Measurements from ENCODE around the gene OGFOD2. TPM values are rescaled to one million over a fixed set of nuclear protein-coding genes. Genes with fewer than 3 reads are reported as not detected.
"Not testable (repeated sequence)": the region's sequence is repeated elsewhere in the genome, so short reads cannot be mapped to it uniquely, and the experiment has no call there.

Gene OGFOD2
- total RNA-seq, result 12.8 TPM

GRCh38 chr12:122974892-122975789 lies at the start of gene OGFOD2:
Gene OGFOD2, plus strand, starts transcription at chr12:122975244. Its CDS starts 8 bp downstream, at chr12:122975252.
- intact Hi-C loops (cut with DNase I), result no loop called here
- ATAC-seq (peak; percentile 97), DNase-seq (ENCODE audit: low spot score) (peak; percentile 95)

- ATAC-seq, result no peak
- intact Hi-C loops (cut with DNase I), result no loop called here
- no peak for DNase-seq (ENCODE audit: low spot score)
Measured at GRCh38 chr12:122927756-122928403, 47.2 kb upstream of the OGFOD2 start.

- intact Hi-C loops (cut with DNase I), result no loop called here
- DNase-seq (ENCODE audit: low spot score), result no peak
- ATAC-seq, result no peak
Measured at GRCh38 chr12:122928404-122929147, 46.5 kb upstream of the OGFOD2 start.

GRCh38 chr12:122929148-122929538 lies 45.9 kb upstream of the OGFOD2 start:
- ATAC-seq (no peak), DNase-seq (ENCODE audit: low spot score) (no peak)
- intact Hi-C loops (cut with DNase I), result no loop called here

GRCh38 chr12:122929812-122930211 lies 45.2 kb upstream of the OGFOD2 start:
- ATAC-seq (no peak), DNase-seq (ENCODE audit: low spot score) (no peak)
- intact Hi-C loops (cut with DNase I), result no loop called here

GRCh38 chr12:122932207-122932606 lies 42.8 kb upstream of the OGFOD2 start:
- no peak for ATAC-seq
- DNase-seq (ENCODE audit: low spot score), result no peak
- intact Hi-C loops (cut with DNase I), result no loop called here

GRCh38 chr12:122934722-122935121 lies 40.3 kb upstream of the OGFOD2 start:
- no peak for DNase-seq (ENCODE audit: low spot score)
- intact Hi-C loops (cut with DNase I), result no loop called here

GRCh38 chr12:122935318-122935717 lies 39.7 kb upstream of the OGFOD2 start:
- DNase-seq (ENCODE audit: low spot score) (no peak), ATAC-seq (no peak)
- intact Hi-C loops (cut with DNase I), result no loop called here

More at GRCh38 chr12:122934722-122935121, 40.3 kb upstream of the OGFOD2 start:
- ATAC-seq, result no peak

GRCh38 chr12:122937622-122938091 lies 37.4 kb upstream of the OGFOD2 start:
- intact Hi-C loops (cut with DNase I), result no loop called here
- ATAC-seq (no peak), DNase-seq (ENCODE audit: low spot score) (no peak)

- no peak for DNase-seq (ENCODE audit: low spot score)
- intact Hi-C loops (cut with DNase I), result no loop called here
Measured at GRCh38 chr12:122939125-122939524, 35.9 kb upstream of the OGFOD2 start.

GRCh38 chr12:122941351-122941750 lies 33.7 kb upstream of the OGFOD2 start:
- ATAC-seq; DNase-seq (ENCODE audit: low spot score); intact Hi-C loops (cut with DNase I): not testable (repeated sequence)

More at GRCh38 chr12:122939125-122939524, 35.9 kb upstream of the OGFOD2 start:
- no peak for ATAC-seq

GRCh38 chr12:122942637-122943036 lies 32.4 kb upstream of the OGFOD2 start:
- DNase-seq (ENCODE audit: low spot score) (no peak), ATAC-seq (no peak)
- intact Hi-C loops (cut with DNase I), result no loop called here

GRCh38 chr12:122943196-122943595 lies 31.8 kb upstream of the OGFOD2 start:
- no peak for DNase-seq (ENCODE audit: low spot score)
- intact Hi-C loops (cut with DNase I), result no loop called here
- no peak for ATAC-seq

GRCh38 chr12:122944605-122945592 lies 30.1 kb upstream of the OGFOD2 start:
- intact Hi-C loops (cut with DNase I), result loop anchor here (5.0 kb wide), 1 partner anchor 63 kb away; no protein-coding TSS in a partner anchor
- DNase-seq (ENCODE audit: low spot score), result no peak
- ATAC-seq, result peak; percentile 40

GRCh38 chr12:122946690-122947341 lies 28.2 kb upstream of the OGFOD2 start:
- DNase-seq (ENCODE audit: low spot score) (peak; percentile 83), ATAC-seq (peak; percentile 85)
- intact Hi-C loops (cut with DNase I), result loop anchor here (5.0 kb wide), 1 partner anchor 65 kb away; no protein-coding TSS in a partner anchor

- no peak for DNase-seq (ENCODE audit: low spot score)
- intact Hi-C loops (cut with DNase I), result loop anchor here (5.0 kb wide), 1 partner anchor 65 kb away; no protein-coding TSS in a partner anchor
Measured at GRCh38 chr12:122947352-122947792, 27.7 kb upstream of the OGFOD2 start.

GRCh38 chr12:122948605-122949004 lies 26.4 kb upstream of the OGFOD2 start:
- no peak for ATAC-seq
- intact Hi-C loops (cut with DNase I), result loop anchor here (5.0 kb wide), 1 partner anchor 66 kb away; no protein-coding TSS in a partner anchor

More at GRCh38 chr12:122947352-122947792, 27.7 kb upstream of the OGFOD2 start:
- peak; percentile 8 for ATAC-seq

More at GRCh38 chr12:122948605-122949004, 26.4 kb upstream of the OGFOD2 start:
- DNase-seq (ENCODE audit: low spot score), result no peak

All from sciatic nerve (tissue), 2 donors.